Stimulated activated CD4-positive, alpha-beta T cell treated with anti-CD3 and anti-CD28 coated beads, Interleukin-4, amount 100 ng/mL, for 1 hour (primary cell): ENCODE data around the gene VPS37B.
"Not testable (repeated sequence)": the region's sequence is repeated elsewhere in the genome, so short reads cannot be mapped to it uniquely, and the experiment has no call there.

Source experiments
- DNase-seq: peaks from one replicate; pipeline ENCODE4 v3.0.0-alpha.2; 2020

Gene VPS37B

DNA sequence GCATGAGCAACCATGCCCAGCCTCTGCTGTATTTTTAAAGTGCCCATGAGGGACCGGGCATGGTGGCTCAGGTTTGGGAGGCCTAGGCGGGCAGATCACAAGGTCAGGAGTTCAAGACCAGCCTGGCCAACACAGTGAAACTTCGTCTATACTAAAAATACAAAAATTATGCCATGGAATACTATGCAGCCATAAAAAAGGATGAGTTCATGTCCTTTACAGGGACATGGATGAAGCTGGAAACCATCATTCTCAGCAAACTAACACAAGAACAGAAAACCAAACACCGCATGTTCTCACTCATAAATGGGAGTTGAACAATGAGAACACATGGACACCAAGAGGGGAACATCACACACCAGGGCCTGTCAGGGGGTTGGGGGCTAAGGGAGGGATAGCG is 9.3 kb upstream of the VPS37B start:
- not testable (repeated sequence) for DNase-seq

DNA sequence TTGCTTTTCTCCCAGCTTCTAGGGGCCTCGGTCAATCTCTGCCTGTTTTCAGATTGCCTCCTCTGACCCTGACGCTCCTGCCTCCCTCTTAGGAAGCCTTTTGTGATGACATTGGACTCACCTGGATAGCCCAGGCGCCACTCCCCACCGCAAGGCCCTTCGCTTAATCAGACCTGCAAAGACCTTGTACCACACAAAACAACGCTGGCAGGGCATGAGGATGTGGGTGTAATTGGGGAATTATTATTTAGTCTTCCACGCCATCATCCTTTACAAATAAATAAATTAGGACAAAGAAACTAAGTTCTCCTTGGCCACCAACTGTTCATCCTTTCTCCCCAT is 7.7 kb upstream of the VPS37B start:
- no peak for DNase-seq

DNA sequence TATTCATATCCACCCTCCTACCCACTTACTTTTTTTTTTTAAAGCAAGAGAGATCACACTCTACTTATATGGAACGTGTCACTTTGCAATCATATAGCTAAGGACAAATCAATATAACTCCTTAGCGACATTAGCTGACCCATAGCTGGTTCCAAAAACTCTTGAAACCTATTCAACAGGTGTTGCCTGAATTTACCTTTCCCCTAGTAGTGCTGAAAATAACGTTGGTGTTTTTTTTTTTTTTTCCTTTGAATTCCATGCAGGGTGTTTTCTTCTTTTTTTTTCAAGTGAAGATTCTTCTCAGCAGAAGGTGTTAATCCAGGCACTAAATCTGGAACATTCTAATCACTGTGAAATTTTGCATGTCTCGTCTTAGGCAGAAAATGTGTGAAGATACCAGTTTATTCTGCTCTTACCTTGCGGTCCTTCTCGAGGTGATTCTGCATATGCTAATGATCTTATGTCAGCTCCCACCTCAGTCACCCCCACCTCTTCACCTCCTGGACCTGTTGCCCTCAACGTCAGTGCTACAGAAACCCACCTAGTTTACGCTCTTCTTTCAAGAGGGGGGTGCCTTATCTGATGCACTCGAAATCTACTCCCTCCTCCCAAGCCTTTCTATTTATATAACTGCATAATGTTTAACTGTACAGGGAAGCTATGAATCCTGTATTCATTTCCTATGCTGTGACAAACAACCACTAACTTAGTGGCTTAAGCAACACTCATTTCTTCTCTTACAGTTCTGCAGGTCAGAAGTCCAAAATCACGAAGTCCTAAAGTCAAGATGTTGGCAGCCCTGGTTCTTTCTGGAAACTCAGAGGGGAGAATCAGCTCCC is 7.1 kb upstream of the VPS37B start:
- DNase-seq = no peak

DNA sequence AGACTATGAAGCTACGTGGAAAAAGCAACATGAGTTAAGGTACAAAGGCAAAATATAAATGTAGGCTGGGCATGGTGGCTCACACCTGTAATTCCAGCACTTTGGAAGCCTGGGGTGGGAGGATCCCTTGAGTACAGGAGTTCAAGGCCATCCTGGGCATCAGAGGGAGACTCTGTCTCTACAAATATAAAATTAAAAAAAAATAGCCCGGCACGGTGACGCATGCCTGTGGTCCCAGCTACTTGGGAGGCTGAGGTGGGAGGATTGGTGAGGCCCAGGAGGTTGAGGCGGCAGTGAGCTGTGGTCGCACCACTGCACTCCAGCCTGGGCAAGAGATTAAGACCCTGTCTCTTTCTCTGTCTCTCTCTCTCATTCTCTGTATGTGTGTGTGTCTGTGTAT is 4.0 kb upstream of the VPS37B start:
- DNase-seq = no peak

DNA sequence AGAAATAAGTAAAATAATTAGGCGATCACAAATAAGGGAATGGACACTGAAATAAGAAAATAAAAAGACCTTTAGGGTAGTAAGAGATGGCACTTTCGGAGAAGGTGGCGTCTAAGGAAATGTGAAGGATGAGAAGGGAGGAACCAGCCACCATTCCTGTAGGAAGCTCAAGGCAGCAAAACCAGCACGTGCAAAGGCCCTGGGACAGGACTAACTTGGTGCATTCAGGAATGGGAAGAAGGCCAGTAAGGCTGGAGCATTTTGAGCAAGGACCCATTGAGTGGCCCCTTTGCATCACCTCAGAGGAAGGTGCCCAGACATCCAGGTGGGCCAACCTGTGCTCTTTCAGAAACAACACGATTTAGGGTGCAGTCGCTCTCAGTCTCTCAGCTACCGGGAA is 738 bp upstream of the VPS37B start:
- DNase-seq = no peak

DNA sequence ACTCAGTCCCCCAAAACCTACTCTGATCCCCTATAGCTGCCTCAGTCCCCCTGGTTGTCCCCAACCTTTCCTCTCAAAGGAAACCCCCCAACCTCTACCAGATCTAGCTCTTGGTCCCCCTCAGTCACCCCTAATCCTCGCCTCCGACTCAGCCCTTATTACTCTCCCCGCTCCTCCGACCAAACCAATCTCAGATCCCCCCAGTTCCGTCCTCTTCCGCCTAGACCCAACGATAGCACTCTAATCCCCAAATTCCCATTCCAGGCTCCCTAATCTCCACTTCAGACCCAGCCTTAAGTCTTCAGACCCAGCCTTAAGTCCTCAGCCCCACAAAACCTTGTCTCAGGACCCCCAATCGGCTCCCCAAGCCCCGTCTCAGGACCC is 612 bp downstream of the VPS37B start:
- DNase-seq = no peak

DNA sequence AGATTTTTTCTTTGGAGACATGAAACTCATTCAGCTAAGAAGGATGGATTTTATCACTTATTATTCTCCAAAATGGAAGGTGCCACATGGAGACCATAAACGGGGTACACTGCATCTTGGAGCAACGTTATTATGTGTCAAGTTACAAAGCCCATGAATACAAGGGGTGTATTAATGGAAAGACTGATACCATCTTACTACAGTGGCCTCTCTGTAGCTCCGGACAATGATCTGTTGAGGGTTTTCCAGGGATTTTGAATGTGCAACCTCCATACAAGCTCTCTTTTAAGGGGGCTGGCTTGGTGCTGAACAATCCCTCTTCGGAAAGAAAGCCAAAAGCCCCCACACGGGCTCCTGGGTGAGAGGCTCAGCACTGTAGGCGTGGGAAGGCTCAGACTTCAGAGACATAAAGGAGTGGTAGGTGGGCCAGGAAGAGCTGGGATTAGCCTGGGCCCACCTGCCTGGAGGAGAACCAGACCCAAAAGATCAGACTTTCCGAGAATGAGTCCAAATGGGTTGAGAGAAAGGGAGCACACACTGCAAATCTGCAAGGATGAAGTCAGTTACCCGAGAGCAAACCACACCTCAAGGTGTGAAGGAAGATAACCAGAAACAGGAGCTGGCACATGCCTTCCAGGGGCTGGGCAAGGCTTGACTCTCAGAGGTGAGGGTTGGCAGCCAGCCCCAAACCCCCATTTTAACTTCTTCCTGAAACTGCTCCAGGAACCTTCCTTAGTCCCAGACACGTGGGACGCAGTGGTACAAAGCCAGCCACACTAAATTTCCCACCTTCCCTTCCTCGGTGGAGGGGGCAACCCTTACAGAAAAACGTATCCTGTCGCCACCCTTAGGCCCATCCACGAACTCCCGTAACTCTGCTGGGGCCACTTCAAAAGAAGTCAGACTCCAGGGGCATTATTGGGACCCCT is 1.5 kb downstream of the VPS37B start:
- DNase-seq = no peak

DNA sequence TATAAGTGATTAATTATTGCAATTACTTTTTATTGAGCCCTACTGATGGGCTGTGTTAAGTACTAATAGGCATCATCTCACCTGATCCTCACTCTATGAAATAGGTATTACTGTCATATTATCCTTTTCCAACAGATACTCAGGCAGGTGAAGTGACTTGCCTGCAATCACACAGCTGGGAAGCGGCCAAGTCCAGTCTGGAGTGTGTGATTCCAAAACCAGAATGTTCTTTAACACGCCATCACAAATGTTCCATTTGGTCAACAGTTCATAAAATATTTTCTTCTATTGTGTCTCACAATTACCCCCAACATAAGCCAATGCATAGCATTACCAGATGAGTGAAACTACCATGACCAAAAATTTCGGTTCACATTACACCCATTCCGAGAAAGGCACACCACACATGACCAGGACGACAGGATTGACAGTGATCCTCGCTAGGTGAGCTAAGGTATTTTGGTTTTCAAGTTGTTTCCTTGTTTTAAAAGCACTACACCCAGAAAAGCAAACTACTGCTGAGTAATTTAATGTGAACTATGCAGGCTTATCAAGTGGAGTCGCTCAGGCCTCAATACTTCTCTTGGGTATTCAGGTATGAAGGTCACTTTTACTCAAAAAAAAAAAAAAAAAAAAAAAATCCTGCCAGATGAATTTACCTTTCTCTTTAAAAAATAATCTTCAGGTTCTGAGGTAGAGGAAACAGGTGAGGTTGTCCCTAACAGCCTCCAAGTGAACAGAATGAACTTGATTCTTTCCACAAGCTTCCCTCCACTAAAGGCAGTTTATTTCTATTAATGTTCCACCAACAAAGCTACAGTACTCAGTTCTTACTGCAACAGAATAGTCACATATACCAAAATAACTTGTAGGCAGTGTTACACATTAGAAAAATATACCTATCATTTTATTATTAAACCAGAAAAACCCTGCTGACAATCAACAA is 2.4 kb downstream of the VPS37B start:
- no peak for DNase-seq

DNA sequence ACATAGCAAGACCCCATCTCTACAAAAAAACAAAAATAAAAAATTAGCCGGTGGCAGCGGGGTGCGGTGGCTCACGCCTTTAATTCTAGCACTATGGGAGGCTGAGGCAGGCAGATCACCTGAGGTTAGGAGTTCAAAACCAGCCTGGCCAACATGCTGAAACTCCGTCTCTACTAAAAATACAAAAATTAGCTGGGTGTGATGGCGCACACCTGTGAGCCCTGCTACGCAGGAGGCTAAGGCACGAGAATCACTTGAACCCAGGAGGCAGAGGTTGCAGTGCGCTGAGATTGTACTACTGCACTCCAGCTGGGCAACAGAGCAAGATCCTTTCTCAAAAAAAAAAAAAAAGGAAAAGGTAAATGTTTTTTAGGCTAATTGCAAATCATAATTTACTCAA is 3.2 kb downstream of the VPS37B start:
- not testable (repeated sequence) for DNase-seq

DNA sequence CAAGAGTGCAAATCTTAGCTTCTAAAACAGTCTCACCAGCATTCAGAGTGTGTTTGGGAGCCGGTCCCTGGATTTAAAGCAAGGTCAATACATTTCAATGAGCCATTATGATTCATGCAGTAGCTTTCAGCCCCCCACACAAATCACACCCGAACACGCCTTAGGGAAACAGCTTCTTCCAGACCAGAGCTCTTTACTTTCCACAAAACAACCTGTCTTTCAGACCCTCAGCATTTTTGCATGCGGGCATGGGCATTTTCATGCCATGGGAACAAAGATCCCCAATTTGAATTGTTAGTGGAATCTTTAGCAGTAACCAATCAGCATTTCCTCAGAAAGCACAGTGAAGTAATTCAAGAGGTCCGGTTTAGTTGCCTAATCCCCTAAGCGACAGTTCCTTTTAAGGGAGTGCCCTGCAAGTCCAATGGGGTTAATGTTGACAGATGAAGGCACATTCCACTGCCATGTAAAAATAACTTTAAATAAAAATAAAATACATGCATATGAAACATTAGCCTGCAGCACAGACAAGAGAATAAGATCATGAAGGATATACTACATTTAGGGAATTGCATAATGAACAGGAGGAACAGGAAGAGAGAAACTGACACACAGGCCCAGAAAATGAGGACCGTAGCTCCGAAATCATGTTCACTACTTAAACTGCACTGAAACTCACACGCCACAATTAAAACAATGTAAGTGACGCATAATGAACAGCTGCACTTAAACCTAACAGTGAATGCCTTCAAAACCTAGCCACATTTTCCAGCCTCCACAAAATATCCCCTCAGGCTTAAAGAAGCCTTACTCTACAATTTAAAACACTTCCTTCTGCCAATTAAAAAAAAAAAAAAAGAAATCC is 4.0 kb downstream of the VPS37B start:
- DNase-seq = no peak

DNA sequence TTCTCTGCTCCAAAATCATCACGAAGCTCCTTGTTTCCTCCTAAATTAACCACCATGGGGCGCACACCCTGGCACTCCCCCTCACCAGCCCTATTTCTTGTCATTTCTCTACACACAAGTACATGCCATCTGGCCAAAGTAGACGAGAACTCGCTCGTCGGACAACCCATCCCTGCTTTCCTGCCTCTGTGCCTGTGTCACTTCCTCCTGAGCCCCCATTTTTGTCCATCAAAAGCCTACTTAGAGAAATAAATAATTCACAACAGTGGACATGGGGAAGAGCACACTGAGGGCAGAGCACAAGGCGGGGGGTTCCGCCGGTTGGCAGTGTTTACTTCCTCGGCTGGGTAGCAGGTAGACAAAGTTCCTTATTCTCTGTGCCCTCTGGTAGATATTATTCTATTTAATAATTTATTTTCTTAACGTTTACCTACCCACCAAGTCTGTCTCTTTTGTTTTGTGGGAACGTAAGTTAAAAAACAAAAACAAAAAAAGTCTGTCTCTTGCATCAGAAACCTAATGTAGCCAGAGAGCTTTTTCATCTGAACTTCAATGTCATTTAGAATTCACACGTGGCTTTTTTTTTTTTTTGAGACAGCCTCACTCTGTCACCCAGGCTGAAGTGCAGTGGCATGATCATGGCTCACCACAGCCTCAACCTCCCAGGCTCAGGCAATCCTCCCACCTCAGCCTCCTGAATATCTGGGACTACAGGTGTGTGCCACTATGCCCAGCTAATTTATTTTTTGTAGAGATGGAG is 6.0 kb downstream of the VPS37B start:
- DNase-seq = no peak

DNA sequence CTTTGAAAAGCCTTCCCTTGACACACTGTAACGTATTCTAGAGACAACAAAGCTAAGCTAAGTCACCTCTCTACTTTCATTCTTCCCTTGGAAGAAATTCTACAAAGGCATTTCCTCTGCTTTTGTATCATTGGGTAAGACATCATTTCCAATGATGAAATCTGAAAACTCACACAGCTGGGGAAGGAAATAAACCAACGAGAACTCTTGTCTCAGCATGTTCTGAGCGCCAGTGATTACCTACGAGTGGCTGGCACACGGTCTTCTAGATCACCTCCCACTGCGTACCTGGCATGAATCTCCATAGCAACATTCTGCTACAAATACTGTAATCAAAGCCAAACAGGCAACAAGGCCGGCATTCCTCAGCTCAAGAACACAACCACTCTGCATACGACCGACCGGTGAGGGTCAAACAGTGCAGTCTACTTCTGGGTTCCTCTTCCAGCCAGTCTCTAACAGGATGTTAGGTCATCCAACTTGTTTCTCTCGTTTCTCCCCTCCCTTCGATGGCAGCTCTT is 7.6 kb downstream of the VPS37B start:
- no peak for DNase-seq

DNA sequence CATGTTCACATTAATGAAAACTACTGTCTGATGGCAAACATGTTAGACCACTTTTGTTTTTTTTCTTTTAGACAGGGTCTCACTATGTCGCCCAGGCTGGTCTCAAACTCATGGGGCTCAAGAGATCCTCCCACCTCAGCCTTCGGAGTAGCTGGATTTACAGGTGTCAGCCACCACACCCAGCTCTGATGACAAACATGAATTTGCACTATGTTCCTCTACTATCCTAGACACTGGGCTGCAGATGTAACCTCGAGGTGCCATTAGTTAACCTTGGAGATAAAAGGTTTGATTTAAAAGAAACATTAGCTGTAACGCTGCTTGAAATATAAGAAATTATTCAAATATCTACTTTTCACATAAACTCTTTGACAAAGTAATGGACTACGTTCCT is 8.1 kb downstream of the VPS37B start:
- no peak for DNase-seq

DNA sequence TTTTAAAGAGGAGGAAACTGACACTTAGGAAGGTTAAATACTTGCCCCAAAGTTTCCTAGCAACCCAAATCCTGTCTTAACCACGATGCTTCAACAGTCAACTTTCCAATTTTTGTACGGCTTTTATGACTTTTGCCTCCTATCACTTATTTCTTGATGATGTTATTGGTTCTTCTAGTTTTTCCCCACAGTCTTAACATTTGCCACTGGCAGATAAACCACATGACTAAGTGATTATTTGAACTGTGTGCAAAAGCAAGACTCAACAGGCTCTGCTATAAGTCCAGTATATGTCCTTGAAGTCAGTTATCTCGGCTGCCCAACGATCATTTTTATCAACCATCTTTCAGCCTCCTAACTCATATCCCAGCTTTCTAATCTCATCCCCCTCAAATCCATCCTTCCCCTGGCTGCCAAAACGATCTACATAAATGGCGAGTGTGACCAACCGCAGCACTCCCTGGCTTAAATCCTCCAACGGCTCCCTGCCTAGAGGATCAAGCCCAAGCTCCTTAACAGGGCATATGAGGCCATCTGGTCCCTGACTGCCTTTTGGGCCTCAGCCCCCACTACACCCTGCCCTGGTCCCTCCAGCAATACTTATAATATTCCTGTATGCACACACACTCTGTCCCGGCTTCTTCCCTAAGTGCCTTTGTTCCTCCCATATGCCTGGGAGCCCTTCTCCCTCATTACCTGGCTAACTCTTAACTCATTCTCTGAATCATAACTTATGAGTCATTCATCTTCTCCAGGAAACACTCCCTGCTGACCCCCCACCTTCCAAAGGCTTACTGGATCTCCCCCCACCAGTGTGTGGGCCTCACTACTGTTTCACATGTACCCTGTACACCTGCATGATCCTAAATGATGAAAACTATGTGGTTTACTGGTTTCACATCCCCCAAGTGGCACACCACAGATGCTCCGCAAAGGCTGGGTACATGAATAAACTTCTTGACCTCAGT is 8.8 kb downstream of the VPS37B start:
- DNase-seq = peak; percentile 32

DNA sequence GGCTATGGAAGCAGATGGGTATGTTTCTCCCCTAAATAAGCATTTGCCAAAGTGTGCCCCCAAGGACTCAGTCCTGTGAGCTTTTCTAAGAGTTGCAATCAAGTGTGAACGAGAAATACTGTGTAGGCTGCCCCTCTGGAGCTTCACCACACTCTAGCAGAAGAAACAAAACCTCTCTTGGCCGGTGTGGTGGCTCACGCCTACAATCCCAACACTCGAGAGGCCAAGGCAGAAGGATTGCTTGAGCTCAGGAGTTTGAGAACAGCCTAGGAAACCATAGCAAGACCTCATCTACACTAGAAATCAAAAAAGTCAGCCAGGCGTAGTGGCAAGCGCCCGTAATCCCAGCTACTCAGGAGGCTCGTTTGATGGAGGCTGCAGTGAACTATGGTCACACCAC is 9.8 kb downstream of the VPS37B start:
- DNase-seq = no peak

DNA sequence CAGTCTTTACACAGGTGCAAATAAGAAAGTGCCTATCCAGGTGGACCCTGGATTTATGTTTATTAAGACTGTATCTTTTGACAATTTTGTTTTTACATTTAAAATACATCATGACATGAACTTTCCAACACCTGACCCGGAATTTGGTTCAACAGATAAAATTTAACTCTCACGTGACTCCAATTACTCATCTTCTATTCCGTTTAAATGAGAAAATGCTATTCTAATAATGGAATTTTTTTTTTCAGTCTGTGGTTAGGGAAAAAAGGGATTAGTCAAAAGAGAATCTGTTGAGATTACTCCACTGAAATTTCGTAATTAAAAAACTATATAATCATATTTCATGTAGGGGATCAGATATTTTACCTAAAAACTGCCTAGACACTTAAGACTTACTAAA is 11.1 kb downstream of the VPS37B start:
- DNase-seq = no peak

DNA sequence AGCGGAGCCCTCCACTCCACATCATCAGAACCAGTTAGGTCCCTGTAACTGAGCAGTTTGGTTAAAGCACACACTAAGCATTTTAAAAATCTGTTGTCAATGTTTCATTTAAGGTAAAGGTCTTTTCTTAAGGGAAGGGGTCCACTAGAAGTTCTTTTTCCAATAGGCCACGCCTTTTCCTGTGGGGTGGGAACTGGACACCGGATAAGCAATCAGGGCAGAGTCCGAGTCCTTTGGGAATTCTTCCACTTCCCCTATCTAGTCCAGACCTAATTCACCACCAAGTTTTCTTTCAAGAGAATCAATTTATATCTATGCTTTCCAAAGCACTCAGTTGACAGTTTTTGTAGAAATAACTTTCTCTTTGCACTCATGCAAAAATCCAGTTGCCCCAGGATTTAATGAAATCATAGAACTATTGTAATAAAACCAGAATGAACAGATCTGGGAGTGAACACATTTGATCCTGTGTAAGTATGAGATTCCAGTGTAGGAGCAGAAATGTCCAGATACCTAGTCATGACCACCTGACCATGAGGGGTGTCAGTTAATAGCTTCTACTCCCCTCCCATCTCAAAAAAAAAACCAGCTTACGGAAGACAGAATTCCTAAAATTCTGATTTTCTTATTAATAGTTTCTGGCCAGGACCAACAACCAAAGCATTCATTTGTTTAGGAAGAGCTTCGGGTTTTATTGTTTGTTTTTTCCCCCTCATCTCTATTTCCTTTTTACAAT is 11.7 kb downstream of the VPS37B start:
- no peak for DNase-seq

DNA sequence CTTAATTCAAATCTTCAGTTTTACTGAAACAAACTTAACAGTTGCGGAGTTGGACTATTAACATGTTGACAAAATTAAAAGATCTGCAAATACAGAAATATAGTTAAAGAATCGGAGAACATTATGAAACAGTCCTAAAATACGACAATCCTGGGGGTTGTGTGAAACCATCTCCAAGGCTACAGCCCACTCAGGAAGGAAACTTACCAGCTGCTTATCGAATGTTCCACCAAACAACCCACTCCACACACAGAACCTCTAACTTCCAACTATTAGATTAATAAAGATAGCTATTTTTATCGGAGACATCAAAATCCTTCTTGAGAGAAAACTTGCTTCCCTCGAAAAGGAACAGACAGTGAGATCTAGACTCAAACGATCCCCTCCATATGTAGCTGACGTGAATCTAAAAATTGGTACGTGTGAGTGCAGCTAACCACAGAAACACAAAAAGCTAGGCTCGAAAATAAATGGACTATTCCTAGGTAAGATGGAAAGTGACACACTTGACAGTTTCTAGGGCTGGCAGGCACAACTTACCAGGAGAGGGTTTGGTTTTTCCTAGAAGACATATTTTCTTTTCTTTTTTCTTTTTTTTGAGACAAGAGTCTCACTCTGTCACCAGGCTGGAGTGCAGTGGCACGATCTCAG is 12.9 kb downstream of the VPS37B start:
- DNase-seq = no peak

DNA sequence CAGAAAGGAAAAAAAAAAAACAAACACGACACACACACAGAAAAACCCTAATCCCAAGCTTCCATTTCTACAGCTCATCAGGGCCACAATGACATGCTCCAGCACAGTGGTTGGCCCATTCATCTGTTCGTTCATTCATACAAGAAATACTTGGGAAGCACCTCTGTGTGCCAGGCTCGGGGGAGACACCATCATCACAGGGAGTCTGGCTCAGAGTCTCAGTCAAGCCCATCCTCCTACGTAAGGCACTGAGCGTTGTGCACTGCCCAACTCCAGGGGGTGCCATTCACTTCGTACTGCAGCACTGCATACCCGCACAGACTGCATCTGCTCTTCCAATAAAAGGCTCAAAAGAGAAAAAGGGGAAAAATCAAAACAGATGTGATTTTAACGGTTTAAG is 15.3 kb downstream of the VPS37B start:
- no peak for DNase-seq
